KG1 (cell line): ENCODE measurements around the gene SVOPL.

Experiments
- DNase-seq: peaks from one replicate; lab custom pipeline; 2025; lab: John Stamatoyannopoulos, UW

SVOPL gene

DNA sequence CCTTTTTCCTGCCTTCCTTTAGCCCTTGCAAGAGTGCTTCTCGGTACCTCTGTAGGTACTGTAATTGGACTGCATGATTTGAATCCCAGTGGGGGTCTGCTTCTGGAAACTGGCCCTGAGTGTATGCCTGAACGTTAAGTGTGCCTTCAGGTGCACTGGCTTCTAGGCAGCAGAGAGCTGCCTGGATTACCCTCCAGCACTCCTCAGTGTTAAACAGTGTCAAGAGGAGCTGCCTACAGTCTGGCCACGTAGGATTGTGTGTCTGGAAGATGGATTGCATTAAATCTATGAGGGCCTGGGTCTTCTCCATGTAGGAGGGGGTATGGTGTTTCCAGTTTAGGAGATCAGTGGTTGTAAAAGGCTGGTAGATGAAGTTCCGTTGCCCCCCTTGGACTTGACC lies 137.4 kb downstream of the SVOPL start:
- DNase-seq, result no peak

DNA sequence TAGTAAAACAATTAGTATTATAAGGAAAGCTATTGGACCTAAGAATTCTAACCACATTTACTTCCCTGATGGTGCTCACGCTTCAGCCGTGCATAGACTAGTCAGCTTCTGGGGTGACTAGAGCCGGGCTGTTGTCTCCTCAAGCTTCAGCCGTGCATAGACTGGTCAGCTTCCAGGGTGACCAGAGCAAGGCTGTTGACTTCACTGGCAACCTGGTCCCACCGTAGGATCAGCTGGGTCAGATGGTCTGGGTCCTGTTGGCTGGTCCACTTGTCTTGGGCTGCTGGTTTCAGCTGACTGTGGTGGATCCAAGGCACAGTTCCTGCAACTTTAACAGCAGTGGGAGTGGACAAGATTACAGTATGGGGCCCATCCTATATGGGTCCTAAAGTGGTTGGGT lies 141.7 kb downstream of the SVOPL start:
- no peak for DNase-seq

DNA sequence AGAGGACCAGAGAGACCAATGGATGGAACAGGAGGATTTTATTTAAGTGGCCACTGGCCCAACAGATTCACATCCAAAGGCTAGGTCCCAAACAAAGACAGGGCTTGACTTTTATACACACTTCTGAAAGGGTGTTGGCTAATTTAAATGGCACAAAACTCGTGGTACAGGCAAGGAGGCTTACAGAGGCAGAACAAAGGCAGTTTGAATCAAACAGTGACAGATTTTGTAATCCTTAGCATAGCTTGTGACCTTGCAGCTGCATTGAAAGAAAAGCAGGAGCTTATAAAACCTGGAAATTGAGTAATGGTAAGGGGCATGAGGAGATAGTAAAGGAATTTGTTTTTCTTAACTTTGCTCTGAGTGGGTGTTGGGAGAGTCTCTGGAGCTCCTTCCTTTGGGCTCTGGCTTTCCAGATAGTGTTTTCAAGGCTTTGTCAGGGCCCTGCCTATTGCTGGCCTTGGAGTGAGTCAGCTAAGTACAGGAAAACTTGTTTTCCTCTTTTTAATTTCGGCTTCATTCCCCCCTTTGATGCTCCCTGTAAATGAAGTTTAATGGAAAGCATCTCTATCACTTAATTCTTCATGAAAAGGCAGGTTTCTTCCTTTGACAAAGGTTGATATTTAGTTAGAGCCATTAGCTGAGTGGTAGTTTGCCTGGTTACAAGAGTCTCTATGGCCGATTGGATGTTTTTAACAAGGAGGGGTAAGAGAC lies 144.2 kb downstream of the SVOPL start:
- DNase-seq, result no peak

DNA sequence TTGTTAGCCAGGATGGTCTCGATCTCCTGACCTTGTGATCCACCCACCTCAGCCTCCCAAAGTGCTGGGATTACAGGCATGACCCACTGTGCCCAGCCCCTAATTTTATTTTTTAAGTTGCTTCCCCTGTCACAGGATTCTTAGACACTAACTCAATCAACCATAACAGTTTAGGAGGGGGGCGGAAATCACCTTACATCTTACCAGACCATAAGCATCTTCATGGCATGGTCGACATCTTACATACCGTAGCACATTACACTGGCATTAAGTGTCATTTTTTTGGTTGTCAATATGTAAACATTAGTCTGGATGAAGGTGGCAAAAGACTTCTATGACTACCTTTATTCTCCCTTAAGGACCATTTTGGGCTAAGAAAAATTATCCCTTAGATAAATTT lies 145.5 kb downstream of the SVOPL start:
- no peak for DNase-seq

DNA sequence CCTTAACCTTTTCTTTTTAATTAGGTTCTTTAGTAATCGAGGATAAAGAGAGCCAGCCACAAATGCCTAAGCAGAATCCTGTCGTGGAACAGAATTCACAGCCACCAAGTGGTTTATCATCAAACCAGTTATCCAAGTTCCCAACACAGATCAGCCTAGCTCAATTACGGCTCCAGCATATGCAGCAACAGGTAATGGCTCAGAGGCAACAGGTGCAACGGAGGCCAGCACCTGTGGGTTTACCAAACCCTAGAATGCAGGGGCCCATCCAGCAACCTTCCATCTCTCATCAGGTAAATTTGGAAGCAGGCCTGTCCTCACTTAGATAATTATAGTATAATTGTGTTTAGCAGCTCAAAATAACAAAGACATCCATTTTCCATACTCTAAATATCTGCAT lies 146.5 kb downstream of the SVOPL start:
- no peak for DNase-seq

DNA sequence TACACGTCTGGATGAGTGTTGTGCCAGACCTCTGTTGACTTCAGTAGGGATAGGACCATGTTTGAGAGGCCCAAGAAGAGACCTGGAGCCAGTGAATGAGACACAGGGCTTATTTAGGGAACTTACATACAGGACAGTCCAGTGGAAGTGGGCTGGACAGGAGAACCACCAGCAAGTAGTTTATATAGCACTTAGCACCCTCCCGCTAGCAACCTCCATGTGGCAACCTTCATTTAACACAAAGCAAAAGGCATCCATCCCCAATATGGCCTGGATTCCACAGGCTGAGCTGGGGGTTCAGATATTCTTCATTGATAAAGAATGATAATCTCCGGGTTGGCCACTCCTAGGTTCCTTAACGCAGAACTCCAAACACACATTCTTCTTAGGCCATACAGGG lies 147.4 kb downstream of the SVOPL start:
- no peak for DNase-seq

DNA sequence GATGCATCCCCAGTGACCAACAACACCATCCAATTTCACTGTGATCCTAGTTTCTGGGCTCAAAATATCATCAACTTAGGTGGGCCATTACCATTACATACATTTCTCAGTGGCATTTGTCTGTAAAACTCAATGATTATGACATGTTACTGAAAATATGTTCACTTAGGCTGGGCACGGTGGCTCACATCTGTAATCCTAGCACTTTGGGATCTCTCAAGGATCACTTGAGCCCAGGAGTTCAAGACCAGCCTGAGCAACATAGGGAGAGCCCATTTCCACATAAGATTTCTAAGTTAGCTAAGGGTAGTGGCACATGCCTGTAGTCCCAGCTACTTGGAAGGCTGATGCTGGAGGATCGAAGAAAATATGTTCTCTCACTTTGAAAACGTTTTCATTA lies 150.1 kb downstream of the SVOPL start:
- DNase-seq, result no peak

DNA sequence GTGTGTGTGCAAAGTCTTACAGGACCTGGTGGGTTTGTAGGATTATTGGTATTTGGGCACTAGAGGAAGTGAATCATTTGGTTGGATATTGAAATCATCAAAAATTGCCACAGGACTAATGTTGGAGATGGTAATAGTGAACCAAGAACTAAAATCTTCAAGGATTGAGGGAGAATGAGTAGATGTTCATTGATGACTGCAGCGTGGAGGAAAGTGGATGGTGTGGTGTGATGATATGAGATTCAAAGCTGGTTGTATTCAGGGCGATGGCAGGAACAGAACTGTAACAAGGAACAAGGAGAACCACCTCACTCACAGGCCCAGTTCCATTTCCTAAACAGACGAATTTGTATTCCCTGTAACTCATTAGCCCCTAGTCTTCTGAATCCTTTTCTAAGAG lies 150.8 kb downstream of the SVOPL start:
- DNase-seq, result no peak

DNA sequence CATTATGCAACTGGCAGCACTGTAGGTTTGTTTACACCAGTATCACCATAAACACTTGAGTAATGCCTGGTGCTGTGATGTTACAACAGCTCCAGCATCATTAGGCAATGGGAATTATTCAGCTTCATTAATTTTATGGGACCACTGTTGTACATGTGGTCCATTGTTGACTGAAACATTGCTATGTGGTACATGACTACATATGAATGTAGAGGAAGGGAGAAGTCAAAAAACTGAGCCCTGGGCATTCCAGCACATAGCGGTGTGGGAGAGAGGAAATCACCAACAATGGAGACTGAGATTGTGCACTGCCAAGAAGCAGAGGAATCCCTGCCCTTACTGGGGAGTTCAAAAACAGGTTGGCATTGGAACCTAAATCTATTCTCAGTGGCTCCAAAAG lies 152.1 kb downstream of the SVOPL start:
- no peak for DNase-seq

DNA sequence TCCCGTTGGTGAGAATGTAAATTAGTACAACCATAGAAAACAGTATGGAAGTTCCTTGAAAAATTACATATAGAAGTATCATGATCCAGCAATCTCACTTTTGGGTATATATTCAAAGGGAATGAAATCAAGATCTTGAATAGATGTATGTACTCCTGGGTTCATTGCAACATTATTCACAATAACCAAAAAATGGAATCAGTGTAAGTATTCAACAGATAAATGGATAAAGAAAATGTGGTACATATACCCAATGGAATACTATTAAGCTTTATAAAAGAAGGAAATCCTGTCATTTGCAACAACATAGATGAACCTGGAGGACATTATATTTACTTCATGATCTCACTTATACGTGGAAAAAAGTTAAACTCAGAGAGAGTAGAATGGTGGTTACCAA lies 154.3 kb downstream of the SVOPL start:
- no peak for DNase-seq

DNA sequence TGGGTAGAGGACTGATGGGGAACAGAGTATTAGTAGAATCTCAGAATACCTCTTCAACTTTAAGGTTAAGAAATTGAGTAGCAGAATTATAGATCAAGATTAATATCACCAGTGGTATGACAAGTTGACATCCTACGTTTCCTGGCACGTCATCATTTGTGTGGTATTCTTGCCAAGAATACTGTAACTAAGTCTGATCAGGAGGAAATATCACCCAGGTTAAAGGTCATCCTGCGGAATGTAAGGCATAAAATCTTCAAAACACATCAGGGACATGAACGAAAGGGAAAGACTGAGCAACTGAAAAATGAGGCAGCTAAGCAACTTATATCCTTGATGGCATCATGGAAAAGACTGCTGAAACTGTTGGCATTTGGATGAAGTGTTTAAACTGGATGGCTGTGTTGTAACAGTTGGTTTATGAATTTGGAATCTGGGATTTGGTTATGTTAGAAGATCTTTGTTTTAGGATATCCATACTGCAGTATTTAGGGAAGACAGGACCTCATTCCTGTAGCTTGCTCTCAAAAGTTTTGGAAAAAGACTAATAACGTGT lies 155.0 kb downstream of the SVOPL start:
- DNase-seq, result no peak

DNA sequence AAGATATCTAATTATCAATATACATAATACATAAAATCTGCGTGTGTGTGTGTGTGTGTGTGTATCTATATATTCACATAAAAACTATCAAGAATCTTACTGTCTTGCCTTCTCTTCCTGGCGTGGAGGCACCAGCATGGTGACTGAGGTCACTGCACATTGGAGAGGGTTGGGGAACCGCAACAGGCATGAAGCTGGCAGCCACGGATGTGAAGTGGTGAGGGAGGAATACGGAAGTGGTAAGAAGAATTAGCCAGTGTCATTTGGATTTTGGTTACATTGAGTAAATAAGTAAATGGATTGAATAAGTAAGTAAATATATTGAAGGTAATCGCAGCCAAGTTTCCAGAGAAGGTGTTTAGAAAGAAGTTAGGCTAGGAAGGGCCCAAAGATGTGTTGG lies 156.0 kb downstream of the SVOPL start:
- DNase-seq, result no peak
